HG03097 (cell line): Measurements from ENCODE around the gene CLCN2.

Source experiments
- ATAC-seq: cut with Tn5 transposase; IDR thresholded peaks from one replicate; pipeline ENCODE4 v1.9.1; 2021; ENCODE audit not compliant: unreplicated experiment, low FRiP score

CLCN2 gene

GRCh38 chr3:184332370-184333090 is 28.9 kb downstream of the CLCN2 start:
- no peak for ATAC-seq

GRCh38 chr3:184328516-184328915 is 32.9 kb downstream of the CLCN2 start:
- ATAC-seq = no peak

- no peak for ATAC-seq
Measured at GRCh38 chr3:184327171-184327570, 34.2 kb downstream of the CLCN2 start.

GRCh38 chr3:184325715-184326369 is 35.6 kb downstream of the CLCN2 start:
- ATAC-seq = no peak

GRCh38 chr3:184325269-184325668 is 36.1 kb downstream of the CLCN2 start:
- ATAC-seq = no peak

- ATAC-seq = no peak
Measured at GRCh38 chr3:184323696-184324095, 37.7 kb downstream of the CLCN2 start.

- ATAC-seq = no peak
Measured at GRCh38 chr3:184322731-184323487, 38.5 kb downstream of the CLCN2 start.

GRCh38 chr3:184321666-184322065 is 39.7 kb downstream of the CLCN2 start:
- ATAC-seq = no peak

GRCh38 chr3:184320104-184320445 is 41.3 kb downstream of the CLCN2 start:
- no peak for ATAC-seq

GRCh38 chr3:184317201-184317600 is 44.2 kb downstream of the CLCN2 start:
- no peak for ATAC-seq

- no peak for ATAC-seq
Measured at GRCh38 chr3:184316792-184317191, 44.6 kb downstream of the CLCN2 start.

GRCh38 chr3:184315871-184316661 is 45.3 kb downstream of the CLCN2 start:
- no peak for ATAC-seq

GRCh38 chr3:184315543-184315867 is 45.9 kb downstream of the CLCN2 start:
- no peak for ATAC-seq

- ATAC-seq = peak; percentile 33
Measured at GRCh38 chr3:184314700-184315542, 46.5 kb downstream of the CLCN2 start.

GRCh38 chr3:184314363-184314699 is 47.1 kb downstream of the CLCN2 start, which contains the start of gene EIF4G1:
EIF4G1 (plus strand) TSS chr3:184314606; CDS start chr3:184315797, 1,191 bp downstream.
- peak; percentile 74 for ATAC-seq

GRCh38 chr3:184311633-184312032 is 49.8 kb downstream of the CLCN2 start:
- no peak for ATAC-seq

GRCh38 chr3:184308744-184309143 is 52.7 kb downstream of the CLCN2 start:
- ATAC-seq = no peak

GRCh38 chr3:184307915-184308314 is 53.5 kb downstream of the CLCN2 start:
- ATAC-seq = no peak

- ATAC-seq = no peak
Measured at GRCh38 chr3:184306341-184306972, 54.9 kb downstream of the CLCN2 start.

- no peak for ATAC-seq
Measured at GRCh38 chr3:184305577-184305976, 55.8 kb downstream of the CLCN2 start.
